GM12878 (cell line): ENCODE measurements around the gene ZNF839. TPM values are rescaled to one million over a fixed set of nuclear protein-coding genes. Genes with fewer than 3 reads are reported as not detected.

Source experiments
- BACH1 ChIP-seq: fragments of 450-650 bp; IDR thresholded peaks from 2 replicates; pipeline ENCODE4 v1.6.1; 2017; ENCODE audit warnings: mild to moderate bottlenecking, borderline replicate concordance
- CBX5 ChIP-seq: sonication (generic); IDR thresholded peaks from 2 replicates; pipeline ENCODE4 v1.6.1; 2016; ENCODE audit warnings: low read depth, moderate library complexity, mild to moderate bottlenecking, inconsistent platforms
- CEBPB ChIP-seq, 2 experiments: fragments of 150-350 bp in 1 of 2; IDR thresholded peaks; 2 replicates each; pipeline ENCODE4 v1.6.1; 2012 to 2014; ENCODE audit warnings: low read depth in 2 of 2, low read length in 2 of 2, borderline replicate concordance in 1 of 2, inconsistent platforms in 1 of 2
- EGR1 ChIP-seq, 2 experiments: IDR thresholded peaks; 1 replicate in 1 of 2; 2 replicates in 1 of 2; pipeline ENCODE4 v1.6.1; 2011 to 2012; ENCODE audit warnings: low read depth in 2 of 2, low read length in 2 of 2, borderline replicate concordance in 1 of 2, mild to moderate bottlenecking in 1 of 2, moderate library complexity in 1 of 2
- FOXK2 ChIP-seq: fragments of 450-650 bp; IDR thresholded peaks from 2 replicates; pipeline ENCODE4 v1.6.1; 2017; ENCODE audit warnings: mild to moderate bottlenecking, moderate library complexity
- NKRF ChIP-seq: fragments of 450-650 bp; conservative IDR thresholded peaks from 2 replicates; pipeline ENCODE4 v1.6.1; 2017; ENCODE audit warnings: mild to moderate bottlenecking, moderate library complexity
- PAX5 ChIP-seq: IDR thresholded peaks from 2 replicates; pipeline ENCODE4 v1.6.1; 2011; ENCODE audit warnings: low read depth, low read length, borderline replicate concordance
- PKNOX1 ChIP-seq: fragments of 450-650 bp; IDR thresholded peaks from 2 replicates; pipeline ENCODE4 v1.6.1; 2016; ENCODE audit warnings: mild to moderate bottlenecking
- POLR2AphosphoS2 ChIP-seq: IDR thresholded peaks from 2 replicates; pipeline ENCODE4 v1.6.1; 2011; ENCODE audit warnings: low read depth, mild to moderate bottlenecking, low read length, improper control_type of control experiment, moderate library complexity
- RAD21 ChIP-seq: IDR thresholded peaks from 2 replicates; pipeline ENCODE4 v1.6.1; 2011; ENCODE audit warnings: mild to moderate bottlenecking, low read depth, low read length, moderate library complexity; ENCODE audit not compliant: insufficient read depth
- RFX5 ChIP-seq: IDR thresholded peaks from 2 replicates; pipeline ENCODE4 v1.6.1; 2011; ENCODE audit warnings: low read depth, low read length, improper control_type of control experiment
- USF1 ChIP-seq: IDR thresholded peaks from 2 replicates; pipeline ENCODE4 v1.6.1; 2011; ENCODE audit warnings: borderline replicate concordance, low read depth, mild to moderate bottlenecking, moderate library complexity, mixed read lengths, low read length; ENCODE audit not compliant: insufficient read depth; ENCODE audit errors: extremely low read length
- USF2 ChIP-seq: IDR thresholded peaks from 2 replicates; pipeline ENCODE4 v1.6.1; 2011; ENCODE audit warnings: low read depth, low read length, improper control_type of control experiment, borderline replicate concordance
- ZBTB11 ChIP-seq: fragments of 450-650 bp; formaldehyde crosslinking; IDR thresholded peaks from 2 replicates; pipeline ENCODE4 v1.5.0; 2022; ENCODE audit warnings: mild to moderate bottlenecking, missing genetic modification characterization
- ZNF592 ChIP-seq: fragments of 450-650 bp; IDR thresholded peaks from 2 replicates; pipeline ENCODE4 v1.6.1; 2017; ENCODE audit warnings: mild to moderate bottlenecking, moderate library complexity
- polyA plus RNA-seq, 11 experiments: library from polyadenylated mRNA; depleted of rRNA in 4 of 11; unstranded in 6 of 11; stranded (reverse) in 5 of 11; fragments of >200 nt; fragmentation: Nextera tagmentation in 4 of 11; fragmentation: Illumina TruSeq in 1 of 11; extraction: Ambion mirVana in 4 of 11; extraction: Trizol in 1 of 11; gene quantifications; 1 replicate in 1 of 11; 2 replicates in 10 of 11; pipeline versions ENCODE4 v1.2.1 to v1.2.3, GENCODE V29; 2011 to 2016; ENCODE audit warnings: inconsistent platforms in 2 of 11, missing spikeins in 2 of 11, low read depth in 1 of 11
- total RNA-seq, 4 experiments: library from RNA; depleted of rRNA in 3 of 4; stranded (reverse); fragments of >200 nt in 3 of 4; fragmentation: Illumina TruSeq in 1 of 4; extraction: Trizol in 1 of 4; gene quantifications; 2 replicates each; pipeline versions ENCODE4 v1.2.1 to v1.2.3, GENCODE V29; 2013 to 2021

Gene ZNF839
- total and polyA plus RNA-seq, 10 of the 15 experiments (the other 5 are each of a cell fraction or from before 2014, with no cell fraction given): 1.4 to 14.4 (median 8.6) TPM

GRCh38 chr14:102319351-102320032 is at the start of gene ZNF839 (continued):
- TF ChIP-seq RFX5 (no peak), RAD21 (no peak), FOXK2 (no peak), CEBPB (IDR thresholded peaks at IDR 0.05; ENCODE audit: borderline replicate concordance in 1 of 2, low read depth in 2 of 2, low read length in 2 of 2) (no peak), BACH1 (peak; percentile 68; the same call in 1 of the 2 replicates), PAX5 (no peak), CBX5 (no peak), EGR1 (IDR thresholded peaks at IDR 0.05; ENCODE audit: borderline replicate concordance in 1 of 2, low read depth in 2 of 2, low read length in 2 of 2) (peak in 1 of 2 experiments; percentile 51; a peak in 1 of 3 replicates), PKNOX1 (no peak), NKRF (peak; percentile 84), USF2 (no peak), ZNF592 (0 out of 2 replicates have a peak, but pooled peaks have one; percentile 31), USF1 (no peak), POLR2AphosphoS2 (0 out of 2 replicates have a peak, but pooled peaks have one; percentile 48), ZBTB11 (CRISPR knock-in tag) (0 out of 2 replicates have a peak, but pooled peaks have one; percentile 29)
